ENCODE measurements around the gene METTL15.
A peak's percentile ranks its signal among the peaks of the same experiment; 100 is the strongest.
"Not testable (repeated sequence)": the region's sequence is repeated elsewhere in the genome, so short reads cannot be mapped to it uniquely, and the experiment has no call there.

Gene METTL15

DNA sequence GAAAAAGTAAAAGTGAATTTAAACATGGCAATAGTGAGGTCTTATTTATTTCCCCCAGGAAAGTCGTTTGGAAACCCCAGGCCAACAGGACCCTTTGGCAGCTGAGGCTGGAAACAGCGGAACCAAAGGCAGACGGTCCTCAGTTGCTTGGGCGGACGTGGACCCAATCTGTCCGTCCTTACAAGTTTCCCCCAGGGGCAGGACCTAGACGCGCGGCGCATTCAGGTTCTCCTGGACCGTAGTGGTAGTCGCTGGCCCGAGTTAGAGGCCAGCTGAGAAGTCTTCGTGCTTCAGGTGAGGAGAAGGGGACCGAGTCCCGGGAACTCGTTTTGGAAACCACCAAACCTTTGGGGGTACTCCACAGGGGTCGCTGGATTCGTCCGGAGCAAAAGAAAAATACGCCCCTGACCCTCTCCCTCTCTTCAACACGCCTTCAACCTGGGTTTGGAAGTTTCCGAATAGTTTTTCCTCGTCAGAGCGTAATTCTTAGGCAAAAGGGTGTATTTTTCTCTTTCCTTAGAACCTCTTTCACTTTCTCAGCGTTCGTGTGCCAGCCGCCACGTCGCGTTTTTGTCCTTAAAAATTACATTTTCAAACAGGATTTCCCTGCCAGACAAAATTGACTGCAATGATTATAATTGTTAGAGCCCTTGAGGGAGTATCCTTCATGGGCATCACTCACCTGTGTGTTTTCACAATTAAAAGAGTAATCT, 2.1 kb downstream of the METTL15 start:
- peak; percentile 50 for DNase-seq (ENCODE audit: low spot score)

DNA sequence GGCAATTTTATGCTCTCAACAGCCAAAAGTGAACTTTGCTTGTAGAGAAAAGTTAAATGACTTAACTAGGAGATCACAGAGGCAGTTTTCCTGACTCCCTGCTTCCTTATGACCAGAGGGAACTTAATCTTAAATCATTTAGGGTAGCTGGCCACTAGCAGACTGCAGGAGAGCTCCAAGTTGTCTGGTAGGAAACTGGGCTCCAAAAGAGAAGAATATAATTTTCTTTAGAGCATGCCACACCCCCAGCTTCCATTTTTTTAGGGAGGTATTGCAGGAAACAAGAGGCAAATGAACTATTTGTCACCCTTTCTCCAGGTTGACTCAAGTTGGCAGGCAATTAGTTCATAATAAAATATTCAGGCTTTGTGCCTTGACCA, 2.6 kb downstream of the METTL15 start:
- no peak for DNase-seq (ENCODE audit: low spot score)

DNA sequence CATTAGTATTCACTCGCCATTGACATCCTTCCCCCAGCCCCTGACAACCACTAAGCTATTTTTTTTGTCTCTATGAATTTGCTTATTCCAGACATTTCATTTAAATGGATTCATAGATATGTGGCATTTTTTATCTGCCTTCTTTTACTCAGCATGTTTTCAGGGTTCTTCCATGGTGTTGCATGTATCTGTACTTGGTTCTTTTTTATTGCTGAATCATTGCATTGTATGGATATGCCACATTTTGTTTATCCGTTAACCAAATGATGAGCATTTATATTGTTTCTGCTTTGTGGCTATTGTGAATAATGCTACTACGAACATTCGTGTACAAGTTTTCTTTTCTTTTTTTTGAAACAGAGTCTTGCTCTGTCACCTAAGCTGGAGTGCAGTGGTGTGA, 5.9 kb downstream of the METTL15 start:
- no peak for DNase-seq (ENCODE audit: low spot score)

DNA sequence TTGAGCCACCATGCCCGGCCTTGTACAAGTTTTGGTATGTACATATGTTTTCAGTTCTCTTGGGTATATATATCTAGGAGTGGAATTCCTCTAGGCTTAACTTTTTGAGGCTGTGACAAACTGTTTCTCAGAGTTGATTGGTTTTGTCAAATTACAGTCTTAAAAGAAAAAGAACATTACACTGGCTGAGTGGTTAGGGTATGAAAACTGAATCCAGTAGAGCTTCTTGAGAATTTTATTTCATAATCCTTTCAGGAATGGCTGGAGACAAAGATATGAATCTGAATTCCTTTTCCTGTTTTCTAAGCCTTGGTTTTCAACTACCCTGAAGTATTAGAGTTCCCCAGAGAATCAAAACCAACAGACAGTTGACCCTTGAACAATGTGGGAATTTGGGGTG, 6.5 kb downstream of the METTL15 start:
- DNase-seq (ENCODE audit: low spot score): no peak

DNA sequence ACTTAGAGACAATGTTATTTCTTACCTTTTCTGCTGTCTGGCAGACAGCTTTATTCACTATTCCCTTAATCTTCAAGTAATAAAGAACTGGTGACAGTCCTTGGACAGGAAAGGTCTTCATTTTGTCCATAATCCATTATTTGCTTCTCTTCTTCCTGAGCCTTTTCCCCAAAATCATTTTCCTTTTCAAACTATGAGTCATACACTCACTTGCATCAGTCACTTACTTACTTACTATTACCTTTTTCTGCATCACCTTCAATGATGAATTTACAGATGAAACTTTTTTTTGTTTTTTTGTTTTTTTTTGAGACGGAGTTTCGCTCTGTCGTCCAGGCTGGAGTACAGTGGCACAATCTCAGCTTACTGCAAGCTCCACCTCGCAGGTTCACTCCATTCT, 9.5 kb downstream of the METTL15 start:
- DNase-seq (ENCODE audit: low spot score): no peak

DNA sequence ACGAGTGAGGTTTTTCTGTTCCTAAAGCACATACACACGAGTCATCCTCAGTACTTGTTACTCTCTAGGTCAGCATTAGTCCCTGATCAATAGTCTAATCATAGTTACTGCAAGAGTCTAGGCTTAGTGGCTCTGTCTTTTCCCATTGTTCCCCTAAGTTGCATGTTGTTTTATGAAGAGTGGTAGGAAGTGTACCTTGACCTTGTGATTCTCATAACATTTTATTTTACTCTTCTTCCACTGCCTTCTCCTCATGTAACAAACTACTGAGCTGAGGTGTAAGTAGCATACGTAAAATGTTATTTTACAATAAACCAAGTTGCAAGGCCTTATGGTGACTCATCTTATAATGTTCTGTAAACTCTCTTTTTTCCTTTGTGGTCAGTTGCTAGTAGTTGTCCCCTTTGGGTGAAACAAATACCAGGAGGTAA, 15.0 kb downstream of the METTL15 start:
- no peak for DNase-seq (ENCODE audit: low spot score)

DNA sequence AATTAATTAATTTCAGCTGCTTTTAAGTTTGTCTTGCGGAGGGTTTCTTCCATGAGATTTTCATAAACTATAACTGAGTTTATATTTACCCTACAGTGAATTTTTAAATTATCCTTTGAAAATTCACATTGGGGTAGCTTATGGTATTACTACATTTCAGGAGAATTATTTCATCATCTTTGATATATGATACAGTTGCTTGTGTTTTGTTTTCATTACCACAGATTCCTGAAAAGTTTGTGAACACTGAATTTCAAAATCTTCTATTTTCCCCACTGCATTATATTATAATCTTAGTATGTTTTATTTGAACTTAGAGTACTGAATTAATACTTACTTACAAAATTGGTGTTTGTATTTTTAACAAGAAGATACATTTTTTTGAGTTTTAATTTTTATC, 24.4 kb downstream of the METTL15 start:
- DNase-seq (ENCODE audit: low spot score): no peak

DNA sequence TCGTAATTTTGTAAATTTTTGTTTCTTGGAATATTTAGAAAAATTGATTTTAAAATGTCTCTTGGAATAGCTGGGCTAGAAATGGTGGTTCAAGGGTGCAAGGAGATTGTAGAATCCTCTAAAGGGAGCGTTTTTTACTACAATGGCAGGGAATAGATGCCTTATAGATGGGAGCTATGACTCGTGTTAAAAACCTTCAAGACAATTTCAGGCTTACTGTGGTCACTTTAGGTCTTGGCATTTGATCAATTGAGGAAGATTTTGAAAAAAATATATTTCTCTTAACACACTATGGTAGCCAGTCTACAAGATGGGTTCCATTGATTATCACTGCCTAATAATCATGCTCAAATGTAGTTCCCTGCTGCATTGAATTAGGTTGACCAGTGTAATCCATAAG, 25.0 kb downstream of the METTL15 start:
- DNase-seq (ENCODE audit: low spot score): no peak

DNA sequence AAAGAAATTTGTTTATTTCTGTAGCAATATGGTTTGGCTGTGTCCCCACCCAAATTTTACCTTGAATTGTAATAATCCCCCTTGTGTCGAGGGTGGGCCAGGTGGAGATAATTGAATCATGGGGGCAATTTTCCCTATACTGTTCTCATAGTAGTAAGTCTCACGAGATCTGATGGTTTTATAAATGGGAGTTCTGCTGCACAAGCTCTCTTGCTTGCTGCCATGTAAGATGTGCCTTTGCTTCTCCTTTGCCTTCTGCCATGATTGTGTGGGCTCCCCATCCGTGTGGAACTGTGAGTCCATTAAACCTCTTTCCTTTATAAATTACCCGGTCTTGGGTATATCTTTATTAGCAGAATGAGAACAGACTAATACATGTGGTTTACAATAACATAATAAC, 28.0 kb downstream of the METTL15 start:
- DNase-seq (ENCODE audit: low spot score): not testable (repeated sequence)

DNA sequence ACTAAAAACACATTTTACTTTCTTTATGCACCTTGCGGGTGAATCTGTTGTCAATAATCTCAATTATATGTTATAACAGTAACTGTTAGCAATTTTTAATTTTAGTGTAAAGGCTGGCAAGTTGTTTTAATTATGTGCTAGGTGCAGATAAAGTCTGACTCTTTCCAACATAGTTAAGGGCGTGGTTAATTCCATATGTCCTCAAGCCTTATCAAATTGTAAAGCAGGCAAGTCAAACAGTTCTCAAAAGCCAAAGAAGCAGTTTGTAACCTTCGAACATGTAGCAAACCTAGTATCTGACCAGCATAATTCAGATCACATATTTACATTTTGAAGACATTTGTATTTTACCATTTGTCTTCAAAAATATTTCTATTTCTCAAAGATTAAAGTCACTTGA, 29.2 kb downstream of the METTL15 start:
- no peak for DNase-seq (ENCODE audit: low spot score)

DNA sequence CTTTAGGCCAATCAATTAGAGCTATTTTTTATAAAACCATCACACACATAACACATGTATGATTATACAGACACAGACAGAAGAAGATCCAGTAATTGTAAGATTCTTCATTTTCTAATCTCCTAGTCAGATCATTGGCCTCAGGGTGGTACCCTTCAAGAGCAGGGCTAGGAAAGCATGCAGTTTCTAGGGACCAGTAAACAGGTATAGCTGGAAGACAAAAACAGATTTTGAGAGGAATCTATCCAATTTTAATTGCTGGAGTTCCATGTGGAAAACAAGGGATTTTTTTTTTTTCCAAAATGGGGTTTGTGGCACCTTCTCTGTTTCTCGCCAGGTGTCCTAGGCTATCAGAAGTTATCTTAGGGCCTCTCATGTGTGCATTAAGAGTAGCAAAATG, 29.6 kb downstream of the METTL15 start:
- no peak for DNase-seq (ENCODE audit: low spot score)

DNA sequence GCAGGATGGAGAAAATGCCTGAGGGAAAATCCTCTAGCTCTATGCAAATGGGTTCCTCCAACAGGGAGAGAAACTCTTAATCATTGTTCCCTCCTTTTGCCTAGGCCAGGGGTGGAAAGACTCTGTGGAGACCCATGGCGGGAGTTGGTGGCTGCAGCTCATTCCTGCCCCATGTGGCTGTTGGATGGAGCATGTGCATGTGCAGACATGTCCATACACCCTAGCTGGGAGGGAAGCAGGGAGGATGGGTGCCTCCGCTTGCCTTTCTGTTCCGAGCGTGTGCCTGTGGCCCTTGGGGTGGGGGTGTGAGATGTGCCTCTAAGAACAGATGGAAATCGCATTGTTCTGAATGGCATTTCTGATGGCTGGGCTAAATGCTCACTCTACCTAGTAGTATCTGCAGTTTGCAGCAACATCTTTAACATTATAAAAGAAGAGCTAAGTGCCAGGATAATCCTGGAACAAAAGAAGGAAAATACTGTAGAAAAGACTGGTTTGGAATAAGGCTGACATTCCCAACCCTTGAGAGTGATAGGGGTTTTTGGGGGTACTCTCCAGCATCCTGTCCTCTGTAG, 31.7 kb downstream of the METTL15 start:
- DNase-seq (ENCODE audit: low spot score): no peak

DNA sequence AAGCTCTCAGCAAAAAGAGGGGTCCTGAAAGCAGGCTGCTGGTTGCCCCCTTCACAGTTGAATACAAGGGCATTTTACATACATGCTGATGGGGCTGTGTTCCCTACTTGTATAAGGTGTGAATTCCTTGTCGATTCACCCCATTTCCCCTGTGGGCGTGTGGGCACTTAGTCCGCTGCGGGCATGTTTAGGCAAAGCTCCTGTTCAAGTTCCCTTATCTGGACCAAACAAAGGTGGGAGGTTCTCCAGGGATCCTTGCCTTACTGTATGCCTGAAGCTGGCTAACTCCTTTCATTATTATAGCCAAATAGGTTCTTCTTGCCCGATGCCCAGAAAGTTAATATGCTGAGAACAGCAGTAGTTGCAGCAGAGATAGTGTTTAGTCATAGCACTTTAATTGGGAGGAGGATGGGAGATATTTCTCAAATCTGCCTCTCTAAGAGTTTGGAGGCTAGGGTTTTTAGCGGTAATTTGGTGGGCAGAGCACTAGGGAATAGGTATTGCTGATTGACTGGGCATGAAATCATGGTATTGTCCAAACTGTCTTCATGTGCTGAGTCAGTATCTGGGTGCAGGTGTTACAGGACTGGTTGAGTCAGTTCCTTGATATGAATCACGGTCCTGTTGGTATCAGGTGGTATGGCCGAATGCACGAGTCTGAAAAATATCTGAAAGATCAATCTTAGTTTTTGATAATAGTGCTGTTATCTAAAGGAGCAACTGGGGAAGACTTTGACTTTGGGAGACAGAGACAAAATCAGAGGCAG, 32.7 kb downstream of the METTL15 start:
- no peak for DNase-seq (ENCODE audit: low spot score)

DNA sequence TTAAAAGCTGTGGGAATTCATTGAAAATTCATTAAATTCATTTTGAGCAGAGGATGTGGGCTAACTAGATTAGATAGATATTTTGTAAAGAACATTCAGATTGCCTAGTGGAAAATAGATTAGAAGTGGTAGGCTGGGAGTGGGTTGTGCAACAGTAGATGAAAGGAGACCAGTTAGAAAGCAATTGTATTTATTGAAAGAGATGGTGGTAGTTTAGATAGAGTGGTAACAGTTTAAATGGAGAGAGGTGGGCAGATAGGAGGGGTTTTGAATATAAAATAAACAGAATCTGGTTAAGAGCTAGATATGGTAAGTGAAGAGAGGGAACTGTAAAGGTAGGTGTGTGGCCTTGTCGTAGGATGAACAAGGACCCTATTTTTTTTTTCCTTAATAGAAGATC, 34.5 kb downstream of the METTL15 start:
- DNase-seq (ENCODE audit: low spot score): no peak

DNA sequence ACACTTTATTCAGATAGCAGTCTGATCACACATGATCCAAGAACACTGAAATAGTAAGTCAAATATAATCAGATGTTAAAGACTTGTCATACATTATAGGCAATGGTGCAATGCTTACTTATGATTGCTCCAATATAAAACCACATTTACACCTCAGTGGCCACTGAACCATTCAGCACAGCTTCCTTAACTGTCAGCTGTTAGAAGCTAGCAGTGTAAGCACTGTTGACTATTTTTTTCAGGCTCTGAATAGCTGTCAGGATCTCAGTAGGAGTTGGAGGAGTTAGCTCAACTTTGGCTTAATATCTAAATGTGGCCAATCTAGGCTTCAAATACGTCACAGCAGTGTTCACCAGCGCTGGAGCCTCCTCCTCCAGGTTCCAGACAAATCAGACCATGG, 36.6 kb downstream of the METTL15 start:
- no peak for DNase-seq (ENCODE audit: low spot score)

DNA sequence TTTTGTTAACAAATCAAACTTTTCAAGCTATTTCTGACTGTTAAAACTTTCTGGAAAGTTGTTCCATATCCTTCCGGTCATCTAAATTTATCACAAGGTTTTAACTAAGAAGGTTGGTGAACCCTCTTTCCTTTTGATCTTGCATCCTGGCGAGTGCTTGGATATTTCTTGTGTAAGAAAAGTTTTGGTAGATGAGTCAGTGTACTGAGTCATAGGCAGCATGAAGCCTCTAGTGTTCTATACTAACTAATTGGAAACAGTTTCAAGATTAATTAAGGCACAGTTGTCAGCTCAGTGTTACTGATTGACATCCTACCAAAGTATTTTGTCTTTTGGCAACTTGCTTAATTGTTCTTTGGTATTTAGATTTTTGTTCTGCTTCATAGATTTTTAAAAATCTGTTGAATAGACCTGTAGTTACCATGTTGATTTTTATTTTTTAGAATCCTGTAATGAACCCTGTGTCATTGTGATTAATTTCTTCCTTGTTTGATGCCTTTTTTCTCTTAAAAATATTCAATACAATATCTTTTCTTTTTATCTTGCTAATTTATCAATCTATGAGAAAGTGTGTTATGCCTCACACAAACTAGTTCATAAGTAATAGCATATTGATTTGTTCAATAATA, 38.0 kb downstream of the METTL15 start:
- DNase-seq (ENCODE audit: low spot score): no peak

DNA sequence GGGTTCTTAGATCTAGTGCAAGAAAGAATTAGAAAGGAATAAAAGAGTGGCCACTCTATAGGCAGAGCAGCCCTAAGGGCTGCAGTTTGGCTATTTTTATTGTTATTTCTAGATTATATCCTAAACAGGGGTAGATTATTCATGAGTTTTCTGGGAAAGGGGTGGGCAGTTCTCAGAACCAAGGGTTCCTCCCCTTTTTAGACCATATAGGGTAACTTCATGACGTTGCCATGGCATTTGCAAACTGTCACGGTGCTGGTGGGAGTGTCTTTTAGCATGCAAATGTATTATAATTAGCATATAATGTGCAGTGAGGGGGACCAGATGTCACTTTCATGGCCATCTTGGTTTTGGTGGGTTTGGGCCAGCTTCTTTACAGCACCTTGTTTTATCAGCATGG, 44.6 kb downstream of the METTL15 start:
- no peak for DNase-seq (ENCODE audit: low spot score)

DNA sequence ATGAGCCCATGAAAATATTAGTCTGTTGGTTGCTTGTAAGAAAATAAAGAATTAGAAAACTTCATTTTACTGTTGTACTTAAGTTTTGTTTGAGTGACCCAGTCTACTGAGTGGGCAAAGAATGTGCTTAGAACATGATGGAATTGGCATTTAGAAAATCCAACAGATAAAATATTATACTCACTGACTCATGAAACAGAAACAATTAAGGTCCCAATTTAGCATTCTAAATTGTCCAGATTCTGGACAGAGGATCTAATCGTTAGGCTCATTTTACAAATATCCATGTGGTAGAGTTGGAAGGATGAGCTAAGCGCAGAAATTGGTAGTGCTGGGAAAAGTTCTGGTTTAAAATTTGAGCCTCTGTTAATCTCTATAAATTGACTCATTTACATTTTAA, 45.4 kb downstream of the METTL15 start:
- DNase-seq (ENCODE audit: low spot score): no peak

DNA sequence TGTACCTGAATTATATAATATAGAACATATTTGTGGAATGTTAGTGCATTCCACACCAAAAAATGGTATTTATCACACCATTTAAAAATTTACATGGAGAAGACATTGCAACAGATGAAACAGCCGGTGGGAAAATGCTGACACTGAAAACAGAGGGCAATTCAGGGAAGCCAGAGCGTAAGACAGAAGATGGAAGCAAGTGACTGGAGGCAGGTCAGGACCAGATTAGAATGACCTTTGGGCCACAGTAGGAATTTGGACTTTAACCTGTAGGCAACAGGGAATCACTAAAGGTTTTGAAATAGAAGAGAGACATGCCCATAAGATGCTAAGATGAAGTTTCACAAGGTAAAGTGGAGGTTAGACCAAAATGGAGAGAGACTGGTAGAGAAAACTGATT, 60.5 kb downstream of the METTL15 start:
- no peak for DNase-seq (ENCODE audit: low spot score)

DNA sequence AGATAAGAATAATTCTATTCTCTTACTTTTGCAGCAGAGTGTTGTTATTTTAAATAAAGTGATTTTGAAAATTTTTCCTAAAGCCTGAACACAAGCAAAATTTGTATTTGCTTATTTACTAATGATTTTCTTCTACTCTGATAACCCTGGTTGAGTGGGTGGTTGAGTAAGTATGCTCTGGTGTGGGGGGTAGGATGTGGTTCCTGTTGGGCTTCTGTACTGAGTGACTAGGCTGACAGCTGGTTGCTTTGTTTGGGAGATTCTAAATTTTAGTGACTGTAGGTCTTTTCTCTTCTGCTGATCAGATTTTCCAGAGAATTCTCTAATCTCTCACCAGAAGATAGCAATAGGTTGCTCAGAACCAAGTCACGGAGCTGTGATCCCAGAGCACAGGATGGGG, 61.6 kb downstream of the METTL15 start:
- no peak for DNase-seq (ENCODE audit: low spot score)

DNA sequence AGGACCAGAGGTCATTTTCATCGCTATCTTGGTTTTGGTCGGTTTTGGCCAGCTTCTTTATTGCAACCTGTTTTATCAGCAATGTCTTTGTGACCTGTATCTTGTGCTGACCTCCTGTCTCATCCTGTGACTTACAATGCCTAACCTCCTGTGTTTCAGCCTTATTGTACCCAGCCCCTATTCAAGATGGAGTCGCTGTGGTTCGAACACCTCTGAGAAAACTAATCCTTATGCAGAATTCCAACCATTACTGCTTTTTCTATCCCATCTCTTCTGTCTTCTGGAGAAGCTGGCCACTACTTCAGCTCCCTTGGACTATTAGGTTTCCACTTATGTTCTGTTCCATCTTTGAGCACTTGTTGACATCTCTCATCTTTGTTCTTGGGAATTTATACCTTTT, 62.6 kb downstream of the METTL15 start:
- DNase-seq (ENCODE audit: low spot score): no peak

DNA sequence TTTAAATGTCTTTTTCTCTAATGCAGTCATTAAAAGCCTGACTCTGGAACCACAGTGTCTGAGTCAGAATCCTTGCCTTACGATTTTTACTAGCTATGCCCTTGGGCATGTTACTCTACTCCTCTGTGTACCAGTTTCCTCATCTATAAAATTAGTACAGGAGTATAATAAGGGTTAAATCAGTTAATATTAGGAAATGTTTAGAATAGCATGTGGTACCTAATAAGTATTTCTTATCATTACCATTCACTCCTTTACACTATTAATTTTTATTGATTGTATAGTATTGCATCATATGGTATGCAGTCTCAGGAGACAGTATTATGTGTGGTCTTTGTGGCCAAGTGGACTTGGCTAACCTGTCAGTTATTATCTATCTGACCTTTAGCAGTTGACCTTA, 68.2 kb downstream of the METTL15 start:
- no peak for DNase-seq (ENCODE audit: low spot score)

DNA sequence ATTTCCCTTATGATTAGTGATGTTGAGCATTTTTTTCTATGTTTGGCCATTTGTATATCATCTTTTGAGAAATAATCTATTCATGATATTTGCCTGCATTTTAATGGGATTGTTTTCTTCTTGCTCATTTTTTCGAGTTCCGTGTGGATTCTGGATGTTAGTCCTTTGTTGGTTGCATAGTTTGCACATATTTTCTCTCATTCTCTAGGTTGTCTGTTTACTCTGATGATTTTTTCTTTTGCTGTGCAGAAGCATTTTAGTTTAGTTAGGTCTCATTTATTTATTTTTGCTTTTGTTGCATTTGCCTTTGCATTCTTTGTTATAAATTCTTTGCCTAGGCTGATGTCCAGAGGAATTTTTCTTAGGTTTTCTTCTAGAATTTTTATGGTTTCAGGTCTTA, 87.3 kb downstream of the METTL15 start:
- no peak for DNase-seq (ENCODE audit: low spot score)

Measured in putamen (tissue), 1 donor.